ENCODE data around the gene CERS3.

GRCh38 chr15:100471933-100472332 is 56.8 kb downstream of the CERS3 start:
- no peak for TF ChIP-seq NFIC (IDR thresholded peaks at IDR 0.05; ENCODE audit: borderline replicate concordance)
- no peak for TF ChIP-seq SMC3 (IDR thresholded peaks at IDR 0.05; ENCODE audit: low read depth, low read length)
